BJ (cell line): ENCODE results near the gene UTP15. TPM values are rescaled to one million over a fixed set of nuclear protein-coding genes. Genes with fewer than 3 reads are reported as not detected.

Source experiments
- CTCF ChIA-PET: fragments of 350-600 bp; formaldehyde crosslinking; extraction: SDS; loops from one replicate; lab custom pipeline; 2021; ENCODE audit warnings: antibody characterized with exemption, inconsistent platforms; lab: Yijun Ruan, JAX
- POLR2A ChIA-PET: fragments of 300-600 bp; sonication (Branson Sonifier 250); formaldehyde crosslinking; extraction: SDS; loops from one replicate; lab custom pipeline; 2021; ENCODE audit warnings: antibody characterized with exemption; lab: Charles Lee
- DNase-seq: peaks from one replicate; pipeline ENCODE4 v3.0.0-alpha.2; 2011; ENCODE audit warnings: low read depth
- H3K27me3 ChIP-seq: 2 replicates; pipeline ENCODE4 v1.6.0; 2011; ENCODE audit warnings: low read length; ENCODE audit not compliant: control insufficient read depth, insufficient read depth
- H3K36me3 ChIP-seq: 2 replicates; pipeline ENCODE4 v1.5.1; 2011; ENCODE audit warnings: low read length; ENCODE audit not compliant: control insufficient read depth, insufficient read depth
- H3K4me3 ChIP-seq: 2 replicates; pipeline ENCODE4 v1.5.1; 2011; ENCODE audit warnings: low read depth, mild to moderate bottlenecking, control low read depth, low read length
- polyA plus RNA-seq: library from polyadenylated mRNA; depleted of rRNA; stranded (reverse); fragments of >200 nt; gene quantifications from 2 replicates; pipeline ENCODE4 v1.2.3, GENCODE V29; 2011
- TF ChIP-seq, protein P1 (sequence below): IDR thresholded peaks from 2 replicates; pipeline ENCODE4 v1.5.1; 2011; ENCODE audit warnings: low read depth, mild to moderate bottlenecking, control low read depth, inconsistent platforms, low read length, moderate library complexity; ENCODE audit not compliant: insufficient read depth

The UTP15 gene
- polyA plus RNA-seq, 1 experiment = 8.8 TPM

DNA sequence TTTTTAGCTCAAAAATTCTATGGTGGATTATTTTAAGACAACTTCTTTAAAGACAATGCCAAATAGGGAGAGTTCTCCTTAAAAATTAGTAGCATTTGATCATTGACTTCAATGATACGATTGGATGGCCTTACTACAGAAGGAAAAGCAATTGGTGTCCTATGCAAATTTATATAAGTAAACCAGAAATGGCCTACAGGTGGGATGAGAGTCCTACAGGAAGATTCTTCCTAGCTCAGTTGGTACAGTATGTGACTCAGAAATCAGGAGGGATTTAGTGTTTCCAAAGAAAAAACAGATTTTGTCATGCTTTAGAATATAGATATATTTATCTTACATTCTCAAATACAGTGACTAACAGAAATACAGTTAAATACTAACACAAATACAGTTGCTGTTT is 6.6 kb upstream of the UTP15 start:
- Histone ChIP-seq H3K4me3 (no peak overlapping the region), H3K36me3 (peaks cover 3% of the 10 kb centered on the region), H3K27me3 (no peaks in the 10 kb centered on the region)
- TF ChIP-seq, protein P1, sequence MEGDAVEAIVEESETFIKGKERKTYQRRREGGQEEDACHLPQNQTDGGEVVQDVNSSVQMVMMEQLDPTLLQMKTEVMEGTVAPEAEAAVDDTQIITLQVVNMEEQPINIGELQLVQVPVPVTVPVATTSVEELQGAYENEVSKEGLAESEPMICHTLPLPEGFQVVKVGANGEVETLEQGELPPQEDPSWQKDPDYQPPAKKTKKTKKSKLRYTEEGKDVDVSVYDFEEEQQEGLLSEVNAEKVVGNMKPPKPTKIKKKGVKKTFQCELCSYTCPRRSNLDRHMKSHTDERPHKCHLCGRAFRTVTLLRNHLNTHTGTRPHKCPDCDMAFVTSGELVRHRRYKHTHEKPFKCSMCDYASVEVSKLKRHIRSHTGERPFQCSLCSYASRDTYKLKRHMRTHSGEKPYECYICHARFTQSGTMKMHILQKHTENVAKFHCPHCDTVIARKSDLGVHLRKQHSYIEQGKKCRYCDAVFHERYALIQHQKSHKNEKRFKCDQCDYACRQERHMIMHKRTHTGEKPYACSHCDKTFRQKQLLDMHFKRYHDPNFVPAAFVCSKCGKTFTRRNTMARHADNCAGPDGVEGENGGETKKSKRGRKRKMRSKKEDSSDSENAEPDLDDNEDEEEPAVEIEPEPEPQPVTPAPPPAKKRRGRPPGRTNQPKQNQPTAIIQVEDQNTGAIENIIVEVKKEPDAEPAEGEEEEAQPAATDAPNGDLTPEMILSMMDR = no peak
- ChIA-PET POLR2A (interaction anchor here (0.6 kb wide), 1 partner anchor 631 kb away, joined by 3 read pairs; no protein-coding TSS in a partner anchor), CTCF (interaction anchor here (1.0 to 1.5 kb wide), 2 partner anchors 22 to 234 kb away, joined by 3 to 5 read pairs; no protein-coding TSS in a partner anchor)
- DNase-seq = no peak

DNA sequence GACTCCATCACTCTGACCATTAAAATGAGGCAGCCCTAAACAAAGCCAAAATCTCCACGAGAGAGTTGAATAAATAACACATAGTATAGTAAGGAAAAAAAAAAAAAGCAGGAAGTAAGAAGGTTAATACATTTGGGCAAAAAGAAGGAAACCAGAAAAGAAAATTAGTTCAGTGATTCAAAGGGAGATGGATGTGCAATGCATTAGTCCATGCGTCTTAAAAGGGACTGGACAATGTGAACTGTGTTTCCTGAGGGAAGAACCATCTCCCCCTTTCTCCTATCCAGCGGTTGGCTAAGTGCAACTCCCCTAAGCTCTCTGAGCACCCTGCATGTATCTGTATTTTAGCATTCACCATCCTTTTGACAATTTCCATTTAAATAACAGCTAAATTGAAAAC is 1.5 kb upstream of the UTP15 start:
- TF ChIP-seq, protein P1 = no peak
- ChIA-PET CTCF (interaction anchor here (1.3 to 1.4 kb wide), 5 partner anchors 10 to 44 kb away, joined by 3 to 4 read pairs (median 3); no protein-coding TSS in a partner anchor), POLR2A (interaction anchor here (0.7 kb wide), 1 partner anchor 1371 kb away, joined by 8 read pairs; no protein-coding TSS in a partner anchor)
- Histone ChIP-seq H3K27me3 (no peaks in the 10 kb centered on the region), H3K4me3 (peak overlapping the region; percentile 89), H3K36me3 (no peaks in the 10 kb centered on the region; the same call in 1 of the 2 replicates)
- no peak for DNase-seq

DNA sequence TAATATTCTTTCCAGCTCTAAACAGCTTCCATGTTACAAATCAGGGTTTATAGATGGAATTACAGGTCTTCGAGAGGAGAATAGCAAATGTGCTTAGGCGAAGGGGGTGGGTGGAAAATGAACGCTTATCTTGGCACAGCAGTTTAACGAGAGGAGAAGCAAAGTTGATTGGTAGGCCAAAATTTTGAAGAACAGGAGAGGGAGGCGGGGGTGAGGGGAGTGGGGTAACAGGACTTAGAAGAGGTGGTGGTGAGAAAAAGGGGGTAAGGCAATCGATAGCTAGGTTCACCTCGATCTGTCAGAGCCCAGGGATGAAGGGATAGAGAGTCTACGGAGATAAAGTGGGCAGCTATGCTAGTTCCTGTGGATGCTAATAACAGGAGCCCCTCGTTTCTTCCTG is 868 bp upstream of the UTP15 start:
- no peak for DNase-seq
- Histone ChIP-seq H3K4me3 (peak overlapping the region; percentile 89), H3K36me3 (no peaks in the 10 kb centered on the region; the same call in 1 of the 2 replicates), H3K27me3 (no peaks in the 10 kb centered on the region)
- POLR2A ChIA-PET = no interaction called here
- TF ChIP-seq, protein P1 = no peak
- CTCF ChIA-PET = interaction anchor here (0.7 to 1.4 kb wide), 4 partner anchors 9 to 363 kb away, joined by 3 to 6 read pairs (median 4); no protein-coding TSS in a partner anchor

DNA sequence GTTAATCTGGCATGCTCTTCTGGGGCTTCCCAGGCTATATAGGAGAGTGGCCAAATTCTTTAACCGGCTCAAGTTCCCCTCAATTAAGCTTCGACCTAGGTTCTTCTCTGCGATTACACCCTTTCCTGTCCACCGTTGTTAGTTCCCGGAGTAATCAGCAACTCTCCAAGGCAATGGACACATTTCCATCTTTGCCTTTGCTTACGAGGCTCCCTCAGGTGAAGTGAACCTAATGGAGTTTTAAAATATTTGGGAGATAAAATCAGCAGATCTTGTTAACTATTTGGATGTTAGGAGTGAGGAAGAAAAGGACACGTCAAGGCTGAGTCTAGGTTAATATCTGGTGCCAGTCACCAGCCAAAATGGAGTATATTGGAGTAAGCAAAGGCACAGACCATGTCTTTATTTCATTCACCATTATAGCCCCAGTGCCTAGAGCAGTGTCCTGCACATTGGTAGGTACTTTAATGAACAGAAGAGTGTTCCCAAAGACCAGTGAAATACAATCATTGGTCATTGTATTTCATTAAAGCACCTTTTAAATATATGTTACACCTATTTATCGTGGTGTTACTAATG is 515 bp downstream of the UTP15 start:
- ChIA-PET CTCF (interaction anchor here (1.3 kb wide), 1 partner anchor 11 kb away, joined by 6 read pairs; no protein-coding TSS in a partner anchor), POLR2A (no interaction called here)
- no peak for DNase-seq
- no peaks in the 10 kb centered on the region for H3K27me3 ChIP-seq
- 0 out of 2 replicates have a peak, but pooled peaks cover 3% of the 10 kb centered on the region for H3K36me3 ChIP-seq
- peak overlapping the region; percentile 89 for H3K4me3 ChIP-seq
- TF ChIP-seq, protein P1 = no peak

DNA sequence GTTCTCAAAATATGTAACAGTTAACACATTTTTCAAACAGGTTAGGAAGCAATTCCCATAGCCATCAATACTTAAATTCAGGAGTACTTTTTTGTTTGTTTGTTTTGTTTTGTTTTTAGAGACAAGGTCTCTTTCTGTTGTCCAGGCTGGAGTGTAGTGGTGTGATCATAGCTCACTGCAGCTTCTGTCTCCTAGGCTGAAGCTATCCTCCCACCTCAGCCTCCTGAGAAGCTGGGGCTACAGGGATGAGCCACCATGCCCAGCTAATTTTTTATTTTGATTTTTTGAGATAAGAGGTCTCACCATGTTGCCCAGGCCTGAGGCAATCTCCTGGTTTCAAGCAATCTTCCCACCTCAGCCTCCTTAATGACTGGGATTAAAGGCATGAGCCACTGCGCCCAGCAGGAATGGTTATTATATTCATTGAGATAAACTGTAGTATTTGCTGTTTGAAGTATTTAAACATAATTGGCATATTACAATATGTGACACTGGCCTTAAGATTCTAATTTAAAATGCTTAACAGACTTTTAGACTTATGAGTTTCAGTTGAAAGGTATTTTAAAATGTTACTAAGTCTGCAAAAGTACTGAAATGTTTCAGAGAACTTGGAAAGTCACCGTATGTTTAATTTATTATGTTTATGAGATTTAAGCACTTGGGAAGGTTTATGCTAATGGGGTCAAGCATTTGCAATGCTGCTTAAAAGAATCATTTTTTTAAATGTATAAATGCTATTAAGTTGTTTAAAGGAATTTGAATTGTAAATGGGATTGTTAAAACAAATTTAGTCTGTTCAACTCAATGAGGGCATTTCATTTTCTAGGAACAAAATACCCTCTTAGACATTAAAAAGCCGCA is 17.0 kb downstream of the UTP15 start:
- ChIA-PET CTCF (interaction anchor here (1.4 to 1.6 kb wide), 2 partner anchors 8 to 212 kb away, joined by 4 to 10 read pairs; no protein-coding TSS in a partner anchor), POLR2A (no interaction called here)
- TF ChIP-seq, protein P1 = no peak
- no peaks in the 10 kb centered on the region for H3K27me3 ChIP-seq
- no peak overlapping the region for H3K4me3 ChIP-seq
- peaks cover 4% of the 10 kb centered on the region for H3K36me3 ChIP-seq
- DNase-seq = no peak
